ENCODE data around the gene CKAP5. TPM values are rescaled to one million over a fixed set of nuclear protein-coding genes. Genes with fewer than 3 reads are reported as not detected.

The CKAP5 gene
- total RNA-seq, 4 donors from 2014 or later = 29.3 to 36.2 (median 31.3) TPM

- H3K4me3 ChIP-seq (ENCODE audit: low read depth, poor library complexity, severe bottlenecking) = no peak overlapping the region
- TF ChIP-seq CTCF (IDR thresholded peaks at IDR 0.05) = no peak
- DNase-seq (ENCODE audit: low spot score in 2 of 2) = no peak
- intact Hi-C loops (cut with DNase I; ENCODE audit: low total_unique reads) = no loop called here
- WGBS, 2 donors = 94 to 96% methylated on average over 4 of the region's 4 CpGs
Measured at GRCh38 chr11:46834821-46835220, 11.3 kb downstream of the CKAP5 start.

DNA sequence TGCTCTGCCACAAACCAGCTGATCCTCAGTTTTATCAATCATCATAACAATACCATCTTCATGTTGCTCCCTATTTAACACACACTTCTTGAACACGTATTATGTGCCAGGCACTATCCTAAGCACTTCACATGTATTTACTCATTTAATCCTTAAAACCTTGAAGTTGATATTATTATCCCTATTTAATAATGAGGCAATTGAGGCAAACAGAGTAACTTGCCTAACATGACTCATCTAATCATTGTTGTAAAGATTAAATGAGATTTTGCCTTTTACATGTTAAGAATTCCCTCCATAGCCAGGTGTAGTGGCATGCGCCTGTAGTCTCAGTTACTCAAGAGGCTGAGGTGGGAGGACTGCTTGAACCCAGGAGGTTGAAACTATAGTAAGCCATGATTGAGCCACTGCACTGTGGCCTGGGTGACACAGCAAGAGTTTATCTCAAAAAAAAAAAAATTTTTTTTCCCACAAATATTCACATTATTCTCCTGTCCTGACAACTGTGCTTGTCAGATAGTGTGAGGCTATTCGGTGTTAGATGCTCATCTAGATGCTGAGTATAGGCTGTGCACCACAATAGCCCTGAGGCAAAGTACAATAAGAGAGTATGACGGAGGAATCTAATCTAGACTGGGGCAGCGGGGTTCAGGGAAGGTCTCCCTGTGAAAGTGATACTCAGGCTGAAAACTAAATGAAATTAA, 13.4 kb downstream of the CKAP5 start:
- intact Hi-C loops (cut with DNase I; ENCODE audit: low total_unique reads) = no loop called here
- TF ChIP-seq CTCF (IDR thresholded peaks at IDR 0.05) = no peak
- TF ChIP-seq POLR2A (IDR thresholded peaks at IDR 0.05) = no peak
- no peak for DNase-seq (ENCODE audit: low spot score in 2 of 2)
- WGBS, 2 donors = 73 to 80% methylated on average over 5 of the region's 5 CpGs
- no peak overlapping the region for H3K4me3 ChIP-seq (ENCODE audit: low read depth, poor library complexity, severe bottlenecking)

- TF ChIP-seq CTCF (IDR thresholded peaks at IDR 0.05) (no peak), POLR2A (IDR thresholded peaks at IDR 0.05) (no peak)
- no peak for DNase-seq (ENCODE audit: low spot score in 2 of 2)
- WGBS, 2 donors = 30 to 32% methylated on average over 1 of the region's 1 CpG
- H3K4me3 ChIP-seq (ENCODE audit: low read depth, poor library complexity, severe bottlenecking) = no peak overlapping the region
- intact Hi-C loops (cut with DNase I; ENCODE audit: low total_unique reads) = no loop called here
Measured at GRCh38 chr11:46827995-46828394, 18.1 kb downstream of the CKAP5 start.

DNA sequence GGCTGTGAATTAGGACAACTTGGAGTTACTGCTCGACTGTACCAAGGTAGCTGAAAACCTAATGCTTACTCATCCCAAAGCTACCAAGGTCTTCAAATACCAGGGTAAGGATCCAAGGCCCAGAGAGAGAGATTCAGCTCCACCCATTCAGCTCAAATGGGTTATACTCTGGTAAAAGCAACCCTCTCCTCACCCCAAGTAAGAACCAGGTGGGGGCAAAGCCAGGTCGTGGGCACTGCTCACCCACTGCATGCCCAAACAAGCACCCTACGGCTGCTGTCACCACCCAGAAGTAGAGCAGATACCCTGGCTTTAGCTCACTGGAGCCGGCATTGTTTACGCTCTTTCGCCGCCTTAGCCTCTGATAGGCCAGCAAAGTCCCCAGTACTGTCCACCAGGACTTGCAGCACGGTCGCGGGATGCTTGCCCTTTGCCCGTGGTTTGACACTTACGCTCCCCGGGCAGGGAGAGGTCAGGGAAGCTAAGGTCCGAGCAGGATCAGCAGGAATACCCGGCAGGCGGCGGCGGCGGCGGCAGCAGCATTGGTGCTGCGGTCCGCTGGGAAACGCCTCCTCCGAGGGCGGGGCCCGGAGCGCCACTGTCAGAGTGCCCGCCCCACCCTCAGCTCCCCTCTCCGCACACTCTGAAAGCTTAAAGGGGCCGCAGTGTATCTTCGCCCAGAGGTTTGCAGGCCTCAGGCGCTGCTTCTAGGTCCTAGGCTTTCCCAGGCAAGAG, 19.6 kb downstream of the CKAP5 start:
- H3K4me3 ChIP-seq (ENCODE audit: low read depth, poor library complexity, severe bottlenecking) = peak overlapping the region; percentile 38
- peak; percentile 75 to 96 for DNase-seq (ENCODE audit: low spot score in 2 of 2)
- intact Hi-C loops (cut with DNase I; ENCODE audit: low total_unique reads) = no loop called here
- no peak for TF ChIP-seq POLR2A (IDR thresholded peaks at IDR 0.05)
- TF ChIP-seq CTCF (IDR thresholded peaks at IDR 0.05) = peak in 1 of 3 donors; percentile 32
- 1 to 2% methylated on average over 7 to 31 of the region's 32 CpGs for WGBS, 2 donors

- intact Hi-C loops (cut with DNase I; ENCODE audit: low total_unique reads) = no loop called here
- no peak for TF ChIP-seq CTCF (IDR thresholded peaks at IDR 0.05)
- TF ChIP-seq POLR2A (IDR thresholded peaks at IDR 0.05) = no peak
- H3K4me3 ChIP-seq (ENCODE audit: low read depth, poor library complexity, severe bottlenecking) = no peak overlapping the region
- no peak for DNase-seq (ENCODE audit: low spot score in 2 of 2)
- WGBS, 2 donors = 68 to 72% methylated on average over 3 of the region's 3 CpGs
Measured at GRCh38 chr11:46808799-46809431, 37.2 kb downstream of the CKAP5 start.

Measured in lower leg skin (tissue), 4 donors.